H1 (cell line): Measurements from ENCODE around the gene SLC43A3. TPM values are rescaled to one million over a fixed set of nuclear protein-coding genes. Genes with fewer than 3 reads are reported as not detected.

Experiments
- CTCF ChIA-PET: fragments of 300-600 bp; sonication (Branson Sonifier 250); formaldehyde crosslinking; loops from one replicate; lab custom pipeline; 2021; ENCODE audit not compliant: partially characterized antibody; lab: Charles Lee
- POLR2A ChIA-PET: fragments of 300-600 bp; sonication (Branson Sonifier 250); formaldehyde crosslinking; loops from one replicate; lab custom pipeline; 2021; ENCODE audit warnings: inconsistent platforms; ENCODE audit not compliant: partially characterized antibody; lab: Charles Lee
- DNase-seq, 2 experiments: peaks; one replicate each; pipeline versions ENCODE4 v3.0.0 to v3.0.0-alpha.2; 2010 to 2022; ENCODE audit warnings: low spot score in 2 of 2, low read depth in 1 of 2, mixed read lengths in 1 of 2
- FAIRE-seq: peaks from 2 replicates; lab custom pipeline; 2011; peaks lifted over from hg19 to GRCh38; lab: Jason Lieb, UNC
- H2AFZ ChIP-seq: 2 replicates; pipeline ENCODE4 v1.8.1; 2012; ENCODE audit warnings: low read length, inconsistent platforms
- H2AK5ac ChIP-seq: 2 replicates; pipeline ENCODE4 v1.6.1; 2013; ENCODE audit warnings: low read depth, low read length
- H2BK120ac ChIP-seq: replicated peaks from 2 replicates; pipeline ENCODE3; 2013; ENCODE audit warnings: low read depth, low read length, inconsistent platforms
- H2BK12ac ChIP-seq: 2 replicates; pipeline ENCODE4 v1.6.1; 2013; ENCODE audit warnings: low read depth, low read length
- H2BK15ac ChIP-seq: 2 replicates; pipeline ENCODE4 v1.6.1; 2013; ENCODE audit warnings: low read length
- H2BK20ac ChIP-seq: 2 replicates; pipeline ENCODE4 v1.6.1; 2013; ENCODE audit warnings: low read length
- H2BK5ac ChIP-seq: 2 replicates; pipeline ENCODE4 v1.6.1; 2013; ENCODE audit warnings: low read depth, low read length
- H3K14ac ChIP-seq: 2 replicates; pipeline ENCODE4 v1.6.1; 2013; ENCODE audit warnings: inconsistent platforms; ENCODE audit not compliant: insufficient read length
- H3K18ac ChIP-seq: 2 replicates; pipeline ENCODE4 v1.6.1; 2013; ENCODE audit warnings: low read length; ENCODE audit errors: extremely low read depth
- H3K23ac ChIP-seq: 2 replicates; pipeline ENCODE4 v1.6.1; 2013; ENCODE audit warnings: inconsistent platforms; ENCODE audit not compliant: insufficient read length
- H3K23me2 ChIP-seq: 2 replicates; pipeline ENCODE4 v1.6.1; 2013; ENCODE audit warnings: low read depth, low read length
- H3K27ac ChIP-seq: 2 replicates; pipeline ENCODE4 v1.6.1; 2011; ENCODE audit warnings: low read depth, low read length, inconsistent platforms
- H3K27me3 ChIP-seq, 4 experiments: replicated peaks in 1 of 4; 1 replicate in 1 of 4; 2 replicates in 3 of 4; pipeline versions ENCODE4 v1.6.1 to v1.8.1; 2011 to 2013; ENCODE audit warnings: low read length in 3 of 4, mild to moderate bottlenecking in 3 of 4, inconsistent platforms in 2 of 4, mixed read lengths in 2 of 4, moderate library complexity in 1 of 4; ENCODE audit not compliant: control insufficient read depth in 3 of 4, insufficient read depth in 3 of 4; ENCODE audit errors: extremely low read depth in 1 of 4
- H3K36me3 ChIP-seq, 4 experiments: 2 replicates each; pipeline versions ENCODE4 v1.6.1 to v1.8.1; 2011 to 2013; ENCODE audit warnings: mild to moderate bottlenecking in 4 of 4, low read length in 3 of 4, moderate library complexity in 2 of 4, control low read depth in 1 of 4, inconsistent platforms in 1 of 4; ENCODE audit not compliant: insufficient read depth in 4 of 4, control insufficient read depth in 2 of 4
- H3K4ac ChIP-seq: replicated peaks from 2 replicates; pipeline ENCODE3; 2013; ENCODE audit warnings: low read length, low read depth, mixed read lengths, inconsistent platforms; ENCODE audit not compliant: insufficient read length
- H3K4me1 ChIP-seq, 4 experiments: replicated peaks in 1 of 4; 1 replicate in 1 of 4; 2 replicates in 3 of 4; pipeline versions ENCODE4 v1.6.1 to v1.8.1; 2011 to 2013; ENCODE audit warnings: low read length in 3 of 4, inconsistent platforms in 2 of 4, mixed read lengths in 1 of 4; ENCODE audit not compliant: insufficient read depth in 4 of 4, control insufficient read depth in 3 of 4
- H3K4me2 ChIP-seq, 2 experiments: 2 replicates each; pipeline versions ENCODE4 v1.6.1 to v1.8.1; 2011 to 2013; ENCODE audit warnings: low read depth in 2 of 2, low read length in 2 of 2, control low read depth in 1 of 2, inconsistent platforms in 1 of 2, mild to moderate bottlenecking in 1 of 2; ENCODE audit not compliant: insufficient read depth in 1 of 2
- H3K4me3 ChIP-seq, 4 experiments: fragments of 200-600, 300-600 bp in 1 of 4; sonication (generic), shearing (Covaris generic), sonication (Bioruptor Twin) in 1 of 4; 2 replicates each; pipeline versions ENCODE4 v1.5.1 to v1.8.1; 2011 to 2016; ENCODE audit warnings: low read length in 4 of 4, low read depth in 3 of 4, control low read depth in 2 of 4, inconsistent platforms in 2 of 4, mild to moderate bottlenecking in 2 of 4, mixed read lengths in 1 of 4, moderate library complexity in 1 of 4; ENCODE audit not compliant: insufficient read depth in 2 of 4; ENCODE audit errors: extremely low read depth in 1 of 4
- H3K56ac ChIP-seq: replicated peaks from 2 replicates; pipeline ENCODE3; 2013; ENCODE audit warnings: low read depth, mild to moderate bottlenecking, mixed read lengths, low read length, inconsistent platforms; ENCODE audit not compliant: insufficient read length
- H3K79me1 ChIP-seq: 2 replicates; pipeline ENCODE4 v1.6.1; 2013; ENCODE audit warnings: low read depth, low read length, control low read depth
- H3K79me2 ChIP-seq, 2 experiments: 2 replicates each; pipeline versions ENCODE4 v1.6.1 to v1.8.1; 2012 to 2013; ENCODE audit warnings: low read length in 2 of 2, mild to moderate bottlenecking in 2 of 2, inconsistent platforms in 1 of 2; ENCODE audit not compliant: insufficient read depth in 2 of 2, control insufficient read depth in 1 of 2
- H3K9ac ChIP-seq, 4 experiments: replicated peaks in 1 of 4; 1 replicate in 1 of 4; 2 replicates in 3 of 4; pipeline versions ENCODE4 v1.6.1 to v1.8.1; 2011 to 2013; ENCODE audit warnings: low read depth in 3 of 4, low read length in 3 of 4, control low read depth in 2 of 4, mild to moderate bottlenecking in 2 of 4, moderate library complexity in 2 of 4, inconsistent platforms in 1 of 4; ENCODE audit errors: extremely low read depth in 1 of 4
- H3K9me3 ChIP-seq, 2 experiments: 2 replicates each; pipeline versions ENCODE4 v1.6.1 to v1.8.1; 2012 to 2013; ENCODE audit warnings: mild to moderate bottlenecking in 2 of 2, moderate library complexity in 2 of 2, control low read depth in 1 of 2, inconsistent platforms in 1 of 2, low read depth in 1 of 2, low read length in 1 of 2, mixed read lengths in 1 of 2; ENCODE audit not compliant: insufficient read depth in 2 of 2
- H4K20me1 ChIP-seq, 2 experiments: replicated peaks in 1 of 2; 2 replicates each; pipeline versions ENCODE3 to v1.8.1; 2011 to 2013; ENCODE audit warnings: inconsistent platforms in 2 of 2, low read length in 2 of 2, mild to moderate bottlenecking in 1 of 2; ENCODE audit not compliant: insufficient read depth in 2 of 2, control insufficient read depth in 1 of 2
- H4K5ac ChIP-seq: 2 replicates; pipeline ENCODE4 v1.6.1; 2013; ENCODE audit warnings: low read length, low read depth, mixed read lengths, inconsistent platforms; ENCODE audit not compliant: insufficient read length
- H4K8ac ChIP-seq: 2 replicates; pipeline ENCODE4 v1.8.0; 2013; ENCODE audit warnings: mild to moderate bottlenecking, moderate library complexity, low read length, inconsistent platforms; ENCODE audit not compliant: insufficient read depth; ENCODE audit errors: extremely low read depth
- H4K91ac ChIP-seq: replicated peaks from 2 replicates; pipeline ENCODE3; 2013; ENCODE audit warnings: low read length, mixed read lengths, inconsistent platforms; ENCODE audit not compliant: insufficient read length
- BRCA1 ChIP-seq: IDR thresholded peaks from 2 replicates; pipeline ENCODE4 v1.6.1; 2012; ENCODE audit warnings: low read depth, low read length, improper control_type of control experiment
- CBX5 ChIP-seq: fragments of 300-800, 300-1000 bp; sonication (generic); IDR thresholded peaks from 2 replicates; pipeline ENCODE4 v1.7.1; 2016; ENCODE audit warnings: antibody characterized with exemption, low read length, low read depth
- CEBPB ChIP-seq: IDR thresholded peaks from 2 replicates; pipeline ENCODE4 v1.6.1; 2012; ENCODE audit warnings: low read depth, low read length
- CTBP2 ChIP-seq: IDR thresholded peaks from 2 replicates; pipeline ENCODE4 v1.7.0; 2011; ENCODE audit warnings: borderline replicate concordance, mild to moderate bottlenecking, moderate library complexity, mixed read lengths, low read length; ENCODE audit not compliant: insufficient read depth, insufficient read length
- FOSL1 ChIP-seq: IDR thresholded peaks from 2 replicates; pipeline ENCODE4 v1.6.1; 2011; ENCODE audit warnings: mild to moderate bottlenecking, low read depth, low read length, moderate library complexity; ENCODE audit not compliant: insufficient read depth
- GABPA ChIP-seq: IDR thresholded peaks from 2 replicates; pipeline ENCODE4 v1.6.1; 2011; ENCODE audit warnings: mild to moderate bottlenecking, low read length, moderate library complexity, borderline replicate concordance; ENCODE audit not compliant: insufficient read depth
- PHF8 ChIP-seq: fragments of 200-600 bp; sonication (generic); conservative IDR thresholded peaks from 2 replicates; pipeline ENCODE4 v1.7.1; 2012; ENCODE audit warnings: low read depth, mild to moderate bottlenecking, inconsistent platforms, low read length, moderate library complexity
- SIN3A ChIP-seq, 2 experiments: IDR thresholded peaks in 1 of 2; conservative IDR thresholded peaks in 1 of 2; 2 replicates each; pipeline ENCODE4 v1.6.1; 2011 to 2012; ENCODE audit warnings: low read length in 2 of 2, improper control_type of control experiment in 1 of 2, low read depth in 1 of 2, mild to moderate bottlenecking in 1 of 2
- YY1 ChIP-seq: IDR thresholded peaks from 2 replicates; pipeline ENCODE4 v1.6.1; 2011; ENCODE audit warnings: low read depth, mild to moderate bottlenecking, low read length
- ZNF274 ChIP-seq: IDR thresholded peaks from 2 replicates; pipeline ENCODE4 v1.7.0; 2012; ENCODE audit warnings: low read length, borderline replicate concordance; ENCODE audit errors: extremely low read depth
- WGBS, 2 experiments: shearing (Covaris generic) in 1 of 2; methylation state at CpG; one replicate each; pipeline versions ENCODE4 v1.1.6 to v1.1.7; 2013 to 2015; ENCODE audit warnings: low lambda C conversion rate in 2 of 2, mixed read lengths in 2 of 2, inconsistent platforms in 1 of 2, low coverage in 1 of 2, missing lambda C conversion rate in 1 of 2; ENCODE audit not compliant: insufficient replicate concordance in 2 of 2, insufficient coverage in 1 of 2, insufficient read length in 1 of 2; ENCODE audit errors: extremely low coverage in 1 of 2, missing lambda C conversion rate in 1 of 2; 5-methylcytosine and 5-hydroxymethylcytosine counted together
- polyA plus RNA-seq, 7 experiments: library from polyadenylated mRNA; depleted of rRNA in 3 of 7; stranded (reverse) in 5 of 7; unstranded in 2 of 7; fragments of >200 nt in 5 of 7; fragments of 200-250 nt in 2 of 7; gene quantifications; 1 replicate in 5 of 7; 2 replicates in 1 of 7; 4 replicates in 1 of 7; pipeline versions ENCODE4 v1.2.1 to v1.2.3, GENCODE V29; 2011 to 2013; ENCODE audit warnings: missing spikeins in 2 of 7, mixed read lengths in 2 of 7
- total RNA-seq: library from RNA; stranded (reverse); fragmentation: NEBNext Ultra II Directional; extraction: Animal tissue kit (Norgen Biotek cat#: 25700); gene quantifications from 2 replicates; pipeline ENCODE4 v1.2.1, GENCODE V29; 2021

The SLC43A3 gene
- total and polyA plus RNA-seq, 2 of the 8 experiments (the other 6 are each of a cell fraction or from before 2014, with no cell fraction given), result 31.8 to 67.8 TPM

DNA sequence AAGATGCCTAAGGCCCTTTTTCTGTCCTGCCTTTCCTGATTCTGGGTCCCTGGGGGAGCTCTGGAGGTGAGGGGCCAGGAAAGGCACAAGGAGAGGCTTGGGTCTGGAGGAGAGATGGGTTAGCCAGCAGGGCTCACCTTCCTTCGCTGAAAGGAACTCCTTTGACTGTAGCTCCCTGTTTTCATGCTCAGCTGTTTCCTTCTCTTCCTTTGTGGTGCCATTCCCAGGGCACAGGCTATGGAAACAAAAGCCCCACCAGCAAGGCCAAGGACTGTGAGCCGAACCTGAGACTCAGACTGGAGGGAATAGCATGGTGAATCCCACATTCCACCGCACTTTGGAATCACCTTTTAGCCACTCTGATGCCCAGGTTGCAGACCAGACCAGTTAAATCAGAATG is 10.5 kb downstream of the SLC43A3 start:
- no peak overlapping the region for H4K5ac ChIP-seq
- H3K4me1 ChIP-seq, result no peaks in the 10 kb centered on the region; a peak in 2 of 7 replicates
- H2AK5ac ChIP-seq, result no peak overlapping the region
- no peak overlapping the region for H2BK5ac ChIP-seq
- no peak overlapping the region for H3K23ac ChIP-seq
- no peaks in the 10 kb centered on the region for H3K23me2 ChIP-seq
- no peak overlapping the region for H3K4me2 ChIP-seq
- H3K9ac ChIP-seq, result no peak overlapping the region
- DNase-seq (no peak), FAIRE-seq (no peak)
- H3K27ac ChIP-seq, result no peak overlapping the region
- ChIA-PET POLR2A (interaction anchor here (1.2 kb wide), 1 partner anchor 8 kb away, joined by 3 read pairs; no protein-coding TSS in a partner anchor), CTCF (interaction anchor here (1.0 to 2.3 kb wide), 3 partner anchors 9 to 40 kb away, joined by 3 to 6 read pairs (median 3); no protein-coding TSS in a partner anchor)
- H4K91ac ChIP-seq, result no peak overlapping the region
- no peak overlapping the region for H2AFZ ChIP-seq
- H2BK15ac ChIP-seq, result no peak overlapping the region
- H3K18ac ChIP-seq, result no peak overlapping the region
- H3K9me3 ChIP-seq, result no peaks in the 10 kb centered on the region
- WGBS, 2 experiments, result 92% methylated on average over 3 of the region's 3 CpGs; no CpG with 5 or more reads in 1 of the 2 experiments
- no peak for TF ChIP-seq CEBPB
- TF ChIP-seq YY1, result no peak
- no peak for TF ChIP-seq CTBP2
- TF ChIP-seq ZNF274, result no peak
- no peak for TF ChIP-seq PHF8
- no peak for TF ChIP-seq FOSL1
- TF ChIP-seq SIN3A (conservative IDR thresholded peaks at IDR 0.05 in 1 of 2, IDR thresholded peaks at IDR 0.05 in 1 of 2; ENCODE audit: low read depth in 1 of 2, low read length in 2 of 2), result no peak
- TF ChIP-seq BRCA1, result no peak
- no peak for TF ChIP-seq GABPA
- TF ChIP-seq CBX5, result no peak
- H4K8ac ChIP-seq, result no peak overlapping the region
- H3K56ac ChIP-seq, result no peak overlapping the region
- H3K14ac ChIP-seq, result no peak overlapping the region
- no peak overlapping the region for H2BK20ac ChIP-seq
- H3K79me1 ChIP-seq, result no peaks in the 10 kb centered on the region
- peaks cover 10 to 50% (median 28%) of the 10 kb centered on the region in 4 experiments; a peak in 7 of 8 replicates for H3K36me3 ChIP-seq
- H3K27me3 ChIP-seq, result no peaks in the 10 kb centered on the region
- peaks cover 0 to 4% of the 10 kb centered on the region in 2 experiments for H4K20me1 ChIP-seq
- no peak overlapping the region for H2BK12ac ChIP-seq
- no peak overlapping the region for H3K4ac ChIP-seq
- H2BK120ac ChIP-seq, result no peak overlapping the region
- no peaks in the 10 kb centered on the region for H3K79me2 ChIP-seq
- no peak overlapping the region for H3K4me3 ChIP-seq
